Measurements from ENCODE around the gene CDH18. TPM values are rescaled to one million over a fixed set of nuclear protein-coding genes. Genes with fewer than 3 reads are reported as not detected.

CDH18 gene
- total RNA-seq, 2 experiments from 2014 or later = not detected

DNA sequence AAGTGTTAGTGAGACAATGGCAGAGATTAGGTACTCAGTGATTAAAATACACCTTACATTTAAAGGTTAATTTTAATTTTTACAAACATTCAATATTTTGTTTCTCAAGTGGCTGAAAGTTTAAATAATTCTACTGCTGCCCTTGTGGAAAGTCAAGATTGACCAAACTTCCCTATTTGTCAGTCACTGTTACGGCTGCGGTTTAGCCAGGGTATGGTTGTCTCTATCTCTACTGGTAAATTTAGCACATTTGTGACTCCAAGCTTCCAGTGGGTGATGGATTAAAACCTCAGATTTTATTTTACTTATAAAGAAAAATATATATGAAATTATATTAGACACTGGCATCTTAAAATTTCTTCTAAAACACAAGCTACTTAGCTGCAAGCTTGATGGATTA, 368.4 kb downstream of the CDH18 start:
- Mint-ChIP-seq H3K27ac (no peak overlapping the region), H3K36me3 (ENCODE audit: low read depth) (no peaks in the 10 kb centered on the region), H3K4me1 (no peaks in the 10 kb centered on the region), H3K9me3 (peaks cover 10% of the 10 kb centered on the region), H3K4me3 (no peak overlapping the region), H3K27me3 (no peaks in the 10 kb centered on the region)
- CTCF ChIA-PET = no interaction called here
- DNase-seq = no peak
- POLR2A ChIA-PET = no interaction called here

DNA sequence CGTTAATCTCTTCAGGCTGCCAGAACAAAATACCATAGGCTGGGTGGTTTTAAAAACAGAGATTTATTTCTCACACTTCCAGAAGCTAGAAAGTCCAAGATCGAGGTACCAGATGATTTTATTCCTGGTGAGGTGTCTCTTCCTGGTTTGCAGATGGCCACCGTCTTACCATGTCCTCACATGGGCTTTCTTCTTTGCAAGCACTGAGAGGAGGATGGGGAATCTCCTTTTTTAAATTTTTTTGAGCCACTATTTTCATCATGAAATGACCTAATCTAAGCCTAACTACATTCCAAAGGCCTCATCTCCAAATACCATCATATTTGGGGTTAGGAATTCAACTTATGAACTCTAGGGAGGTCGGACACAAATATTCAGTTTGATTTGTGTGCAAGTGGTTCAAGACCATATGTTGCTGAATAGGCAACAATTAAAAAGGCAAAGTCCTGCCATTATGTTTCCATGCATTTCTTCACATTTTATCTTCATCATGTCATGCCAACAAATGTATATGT, 371.2 kb downstream of the CDH18 start:
- Mint-ChIP-seq H3K27me3 (no peaks in the 10 kb centered on the region), H3K27ac (no peak overlapping the region), H3K36me3 (ENCODE audit: low read depth) (no peaks in the 10 kb centered on the region), H3K4me3 (no peak overlapping the region), H3K4me1 (no peaks in the 10 kb centered on the region), H3K9me3 (peaks cover 9% of the 10 kb centered on the region)
- ChIA-PET POLR2A (no interaction called here), CTCF (no interaction called here)
- DNase-seq = no peak

DNA sequence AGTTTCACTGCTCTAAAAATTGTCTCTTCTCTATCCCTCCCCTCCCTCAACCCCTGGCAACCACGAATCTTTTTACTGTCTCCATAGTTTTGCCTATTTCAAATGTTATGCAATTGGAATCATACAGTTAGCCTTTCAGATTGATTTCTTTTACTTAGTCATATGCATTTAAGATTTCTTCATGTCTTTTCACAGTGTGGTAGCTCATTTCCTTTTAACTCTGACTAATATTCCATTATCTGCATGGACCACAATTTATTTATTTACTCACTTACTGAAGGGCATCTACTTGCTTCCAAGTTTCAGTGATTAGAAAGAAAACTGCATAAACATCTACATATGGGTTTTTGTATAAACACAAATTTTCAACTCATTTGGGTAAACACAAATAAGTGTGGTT, 372.3 kb downstream of the CDH18 start:
- CTCF ChIA-PET = no interaction called here

DNA sequence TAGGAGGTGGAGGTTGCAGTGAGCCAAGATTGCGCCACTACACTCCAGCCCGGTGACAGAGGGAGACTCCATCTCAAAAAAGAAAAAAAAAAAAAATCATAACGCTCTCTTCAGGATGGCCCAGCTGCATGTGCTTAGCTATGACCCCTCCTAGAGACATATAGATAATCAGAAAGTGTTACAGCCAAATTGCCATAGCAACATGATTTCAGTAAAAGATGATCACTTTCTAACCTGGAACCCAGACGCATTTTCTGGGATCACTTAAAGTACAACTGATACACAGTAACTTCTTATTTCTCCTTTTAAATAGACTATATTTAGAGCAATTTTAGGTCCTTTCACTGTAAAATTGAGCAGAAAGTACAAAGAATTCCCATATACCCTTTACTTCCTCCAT, 372.9 kb downstream of the CDH18 start:
- Mint-ChIP-seq H3K27ac (no peak overlapping the region), H3K9me3 (peaks cover 5% of the 10 kb centered on the region), H3K4me3 (no peak overlapping the region), H3K27me3 (no peaks in the 10 kb centered on the region), H3K36me3 (ENCODE audit: low read depth) (no peaks in the 10 kb centered on the region), H3K4me1 (no peaks in the 10 kb centered on the region)
- no peak for DNase-seq
- CTCF ChIA-PET = no interaction called here
- POLR2A ChIA-PET = no interaction called here

More for the DNA sequence above, 372.3 kb downstream of the CDH18 start:
- no peak for DNase-seq
- POLR2A ChIA-PET = no interaction called here
- Mint-ChIP-seq H3K4me1 (no peaks in the 10 kb centered on the region), H3K36me3 (ENCODE audit: low read depth) (no peaks in the 10 kb centered on the region), H3K27me3 (no peaks in the 10 kb centered on the region), H3K9me3 (peaks cover 9% of the 10 kb centered on the region), H3K4me3 (no peak overlapping the region), H3K27ac (no peak overlapping the region)

DNA sequence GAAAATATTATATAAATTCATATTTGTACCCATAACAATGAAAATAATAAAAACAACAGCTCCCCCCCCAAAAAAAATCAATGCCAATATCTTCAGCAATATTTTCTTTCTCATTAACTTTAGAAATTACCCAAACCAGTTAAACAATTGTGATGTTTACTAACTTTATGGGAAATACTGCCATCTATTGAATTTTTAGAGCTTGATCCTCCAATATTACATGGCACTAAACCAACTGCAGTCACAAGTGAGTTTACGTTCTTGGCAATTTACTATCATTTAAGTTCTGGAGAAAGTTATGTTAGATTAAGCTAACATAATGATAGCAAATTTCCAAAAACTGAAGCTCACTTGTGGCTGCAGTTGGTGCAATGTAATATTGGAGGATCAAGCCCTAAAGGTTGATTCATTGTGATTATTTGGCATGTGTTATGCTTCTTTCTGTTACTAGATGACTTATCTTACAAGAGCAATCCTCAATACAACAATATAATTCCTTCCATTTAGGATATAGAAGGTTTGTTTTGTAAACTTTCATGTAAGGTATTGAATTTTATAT, 379.5 kb downstream of the CDH18 start:
- no peaks in the 10 kb centered on the region for H3K27me3 Mint-ChIP-seq
- H3K9me3 Mint-ChIP-seq = no peaks in the 10 kb centered on the region
- DNase-seq = no peak
- H3K27ac Mint-ChIP-seq = no peak overlapping the region
- H3K4me3 Mint-ChIP-seq = no peak overlapping the region
- no peaks in the 10 kb centered on the region for H3K36me3 Mint-ChIP-seq (ENCODE audit: low read depth)
- ChIA-PET POLR2A (no interaction called here), CTCF (no interaction called here)
- no peaks in the 10 kb centered on the region for H3K4me1 Mint-ChIP-seq

DNA sequence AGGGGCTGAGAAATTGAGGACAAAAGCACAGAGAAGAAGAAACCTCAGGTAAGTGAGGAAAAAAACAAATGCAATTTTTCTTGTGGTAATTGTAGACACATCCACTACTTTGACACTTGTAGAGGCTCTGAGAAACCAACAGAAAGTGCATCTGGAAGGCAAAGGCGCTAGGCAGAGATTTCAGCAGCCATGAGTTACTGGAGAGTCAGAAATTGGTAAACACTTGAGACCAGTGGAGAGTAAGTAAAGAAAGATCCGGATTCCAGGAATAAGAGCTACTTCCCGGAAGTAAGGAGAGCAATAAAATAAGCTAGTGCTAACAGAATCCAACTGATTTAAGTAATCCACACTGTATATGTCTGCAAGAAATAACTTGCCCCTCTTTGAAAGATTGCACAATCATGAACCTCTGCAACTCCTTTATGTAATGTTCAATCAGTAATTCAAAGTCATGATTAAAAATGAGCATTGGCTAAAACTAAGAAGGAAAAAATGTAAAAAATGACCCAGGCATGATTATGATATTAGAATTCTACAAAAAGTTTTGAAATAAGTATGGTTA, 382.1 kb downstream of the CDH18 start:
- DNase-seq = no peak
- CTCF ChIA-PET = no interaction called here
- no peaks in the 10 kb centered on the region for H3K4me1 Mint-ChIP-seq
- no peak overlapping the region for H3K27ac Mint-ChIP-seq
- no peak overlapping the region for H3K4me3 Mint-ChIP-seq
- no peaks in the 10 kb centered on the region for H3K27me3 Mint-ChIP-seq
- H3K36me3 Mint-ChIP-seq (ENCODE audit: low read depth) = no peaks in the 10 kb centered on the region
- H3K9me3 Mint-ChIP-seq = peaks cover 2% of the 10 kb centered on the region
- POLR2A ChIA-PET = no interaction called here

DNA sequence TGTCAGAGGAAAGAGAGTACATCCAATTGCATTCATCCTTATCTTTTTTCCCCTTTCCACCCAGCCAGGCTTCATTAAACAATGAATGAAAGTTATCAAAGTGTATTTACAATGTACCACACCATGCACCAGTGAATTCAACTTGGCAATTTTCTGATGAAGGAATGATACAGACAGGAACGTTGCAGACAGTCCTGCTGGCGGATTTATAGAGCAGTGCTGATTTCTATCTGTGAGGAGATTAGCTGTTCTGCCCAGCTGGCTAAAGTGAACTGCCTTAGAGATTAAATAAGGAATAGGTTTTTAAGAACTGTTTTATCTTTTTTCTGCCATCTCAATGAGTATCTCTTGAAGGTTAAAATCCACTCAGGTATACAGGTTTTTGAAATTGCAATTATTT, 403.9 kb downstream of the CDH18 start:
- CTCF ChIA-PET = no interaction called here
- no peak for DNase-seq
- no peak overlapping the region for H3K4me3 Mint-ChIP-seq
- no peaks in the 10 kb centered on the region for H3K4me1 Mint-ChIP-seq
- POLR2A ChIA-PET = no interaction called here
- H3K9me3 Mint-ChIP-seq = peaks cover 13% of the 10 kb centered on the region
- no peaks in the 10 kb centered on the region for H3K36me3 Mint-ChIP-seq (ENCODE audit: low read depth)
- no peak overlapping the region for H3K27ac Mint-ChIP-seq
- H3K27me3 Mint-ChIP-seq = no peaks in the 10 kb centered on the region

DNA sequence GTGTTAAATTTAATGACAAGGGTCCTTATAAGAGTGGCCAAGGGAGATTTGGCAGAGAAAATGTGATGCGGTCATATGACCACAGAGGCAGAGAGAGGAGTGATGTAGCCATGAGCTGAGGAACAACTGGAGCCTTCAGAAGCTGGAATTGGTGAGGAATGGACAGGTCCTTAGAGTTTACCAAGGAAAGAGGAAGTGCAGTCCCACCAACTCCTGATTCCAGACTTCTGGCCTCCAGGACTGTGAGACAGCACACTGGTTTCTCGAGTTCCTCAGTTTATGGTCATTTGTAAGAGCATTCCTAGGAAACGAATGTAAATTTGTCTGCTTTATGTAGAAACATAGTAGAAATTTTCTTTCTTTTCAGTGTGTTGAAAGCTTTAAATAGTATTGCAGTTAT, 410.1 kb downstream of the CDH18 start:
- H3K27me3 Mint-ChIP-seq = no peaks in the 10 kb centered on the region
- H3K9me3 Mint-ChIP-seq = no peaks in the 10 kb centered on the region
- no peak overlapping the region for H3K4me3 Mint-ChIP-seq
- no peaks in the 10 kb centered on the region for H3K4me1 Mint-ChIP-seq
- ChIA-PET POLR2A (no interaction called here), CTCF (no interaction called here)
- no peaks in the 10 kb centered on the region for H3K36me3 Mint-ChIP-seq (ENCODE audit: low read depth)
- H3K27ac Mint-ChIP-seq = no peak overlapping the region
- no peak for DNase-seq

DNA sequence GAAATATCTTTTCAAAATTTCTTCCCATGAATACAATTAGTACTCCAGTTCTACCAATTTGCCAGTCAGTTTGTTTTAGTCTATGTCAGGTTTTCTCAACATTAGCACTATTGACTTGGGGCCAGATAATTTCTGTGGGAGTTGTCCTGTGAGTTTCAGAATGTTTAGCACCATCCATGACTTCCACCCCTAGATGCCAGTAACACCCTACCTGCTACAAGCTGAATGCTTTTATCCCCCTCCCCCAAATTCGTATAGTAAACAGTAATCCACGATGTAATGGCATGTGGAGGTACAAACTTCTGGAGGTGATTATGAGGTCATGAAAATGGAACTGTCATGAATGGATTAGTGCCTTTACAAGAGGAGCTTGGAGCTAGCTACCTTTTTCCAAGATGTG, 420.0 kb downstream of the CDH18 start:
- no peaks in the 10 kb centered on the region for H3K27me3 Mint-ChIP-seq
- peaks cover 14% of the 10 kb centered on the region for H3K9me3 Mint-ChIP-seq
- H3K4me1 Mint-ChIP-seq = no peaks in the 10 kb centered on the region
- H3K36me3 Mint-ChIP-seq (ENCODE audit: low read depth) = no peaks in the 10 kb centered on the region
- ChIA-PET CTCF (no interaction called here), POLR2A (no interaction called here)
- no peak overlapping the region for H3K27ac Mint-ChIP-seq
- DNase-seq = no peak
- H3K4me3 Mint-ChIP-seq = no peak overlapping the region

DNA sequence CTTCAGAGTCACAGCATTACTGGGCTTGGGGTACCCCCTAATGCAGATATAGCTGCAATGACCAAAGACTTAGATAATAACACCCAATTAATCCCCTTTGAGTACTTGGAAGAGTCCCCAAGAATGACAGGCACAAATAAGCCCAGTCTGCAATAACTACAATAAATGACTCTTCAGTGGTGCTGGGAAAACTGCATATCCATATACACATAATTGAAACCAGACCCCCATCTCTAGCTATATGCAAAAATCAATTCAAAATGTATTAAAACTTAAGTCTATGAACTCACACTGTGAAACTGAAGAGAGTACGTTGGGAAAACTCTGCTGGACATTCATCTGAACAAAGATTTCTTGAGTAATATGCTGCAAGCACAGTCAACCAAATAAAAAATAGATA, 422.5 kb downstream of the CDH18 start:
- no peak for DNase-seq
- Mint-ChIP-seq H3K27ac (no peak overlapping the region), H3K4me3 (no peak overlapping the region), H3K27me3 (no peaks in the 10 kb centered on the region), H3K4me1 (no peaks in the 10 kb centered on the region), H3K9me3 (peaks cover 12% of the 10 kb centered on the region), H3K36me3 (ENCODE audit: low read depth) (no peaks in the 10 kb centered on the region)
- POLR2A ChIA-PET = no interaction called here
- CTCF ChIA-PET = no interaction called here

DNA sequence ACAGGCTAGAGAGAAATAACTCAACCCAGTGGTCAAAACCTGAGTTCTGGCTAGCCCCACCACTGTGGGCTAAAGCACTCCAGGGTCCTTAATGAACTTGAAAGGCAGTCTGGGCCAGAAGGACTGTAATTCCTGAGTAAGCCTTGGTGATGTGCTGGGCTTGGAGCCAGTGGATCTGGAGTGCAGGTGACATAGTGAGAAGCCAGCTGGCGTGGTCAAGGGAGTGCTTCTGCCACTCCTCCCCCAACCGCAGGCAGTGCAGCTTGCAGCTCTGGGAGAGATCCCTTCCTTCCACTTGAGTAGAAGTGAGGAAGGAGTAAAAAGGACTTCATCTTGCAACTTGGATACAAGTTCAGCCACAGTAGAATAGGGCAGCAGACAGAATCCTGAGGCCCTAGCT, 424.0 kb downstream of the CDH18 start:
- H3K27me3 Mint-ChIP-seq = no peaks in the 10 kb centered on the region
- H3K9me3 Mint-ChIP-seq = peaks cover 9% of the 10 kb centered on the region
- CTCF ChIA-PET = no interaction called here

DNA sequence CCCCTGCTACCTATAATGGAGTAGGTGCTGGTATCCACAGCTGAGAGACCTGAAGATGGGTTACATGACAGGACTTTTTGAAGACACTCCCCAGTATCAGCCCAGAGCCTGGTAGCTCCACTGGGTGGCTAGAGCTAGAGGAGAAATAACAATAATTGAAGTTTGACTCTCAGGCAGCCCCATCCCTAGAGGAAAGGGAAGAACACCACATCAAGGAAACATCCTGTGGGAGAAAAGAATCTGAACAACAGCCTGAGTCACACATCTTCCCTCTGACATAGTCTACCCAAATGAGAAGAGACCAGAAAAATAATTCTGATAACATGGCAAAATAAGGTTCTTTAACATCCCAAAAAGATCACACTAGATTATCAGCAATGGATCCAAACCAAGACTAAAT, 432.1 kb downstream of the CDH18 start:
- no peaks in the 10 kb centered on the region for H3K27me3 Mint-ChIP-seq
- H3K4me3 Mint-ChIP-seq = no peak overlapping the region
- H3K36me3 Mint-ChIP-seq (ENCODE audit: low read depth) = no peaks in the 10 kb centered on the region
- ChIA-PET POLR2A (no interaction called here), CTCF (no interaction called here)
- H3K9me3 Mint-ChIP-seq = peaks cover 10% of the 10 kb centered on the region
- no peak overlapping the region for H3K27ac Mint-ChIP-seq
- no peaks in the 10 kb centered on the region for H3K4me1 Mint-ChIP-seq
- DNase-seq = no peak

More for the DNA sequence above, 424.0 kb downstream of the CDH18 start:
- DNase-seq = no peak
- no peak overlapping the region for H3K4me3 Mint-ChIP-seq
- H3K27ac Mint-ChIP-seq = no peak overlapping the region
- H3K36me3 Mint-ChIP-seq (ENCODE audit: low read depth) = no peaks in the 10 kb centered on the region
- POLR2A ChIA-PET = no interaction called here
- no peaks in the 10 kb centered on the region for H3K4me1 Mint-ChIP-seq

DNA sequence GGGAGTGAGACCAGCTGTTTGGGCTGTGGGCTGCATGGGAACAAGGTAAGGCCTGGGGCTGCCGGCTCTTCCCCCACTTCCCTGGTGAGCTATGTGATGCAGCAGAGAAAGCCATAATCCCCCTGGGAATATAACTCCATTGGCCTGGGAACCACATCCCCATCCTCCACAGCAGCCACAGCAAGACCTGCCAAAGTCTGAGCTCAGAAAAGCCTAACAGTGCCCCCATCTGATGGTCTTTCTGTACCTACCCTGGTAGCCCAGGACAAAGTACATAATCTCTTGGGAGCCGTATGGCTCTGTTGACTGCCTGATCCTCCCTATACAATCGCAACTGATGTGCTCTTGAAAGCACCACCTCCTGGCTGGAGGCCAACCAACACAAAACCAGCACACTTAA, 432.6 kb downstream of the CDH18 start:
- Mint-ChIP-seq H3K27ac (no peak overlapping the region), H3K9me3 (peaks cover 10% of the 10 kb centered on the region), H3K4me1 (no peaks in the 10 kb centered on the region), H3K36me3 (ENCODE audit: low read depth) (no peaks in the 10 kb centered on the region), H3K4me3 (no peak overlapping the region), H3K27me3 (no peaks in the 10 kb centered on the region)
- DNase-seq = no peak
- CTCF ChIA-PET = no interaction called here
- POLR2A ChIA-PET = no interaction called here

DNA sequence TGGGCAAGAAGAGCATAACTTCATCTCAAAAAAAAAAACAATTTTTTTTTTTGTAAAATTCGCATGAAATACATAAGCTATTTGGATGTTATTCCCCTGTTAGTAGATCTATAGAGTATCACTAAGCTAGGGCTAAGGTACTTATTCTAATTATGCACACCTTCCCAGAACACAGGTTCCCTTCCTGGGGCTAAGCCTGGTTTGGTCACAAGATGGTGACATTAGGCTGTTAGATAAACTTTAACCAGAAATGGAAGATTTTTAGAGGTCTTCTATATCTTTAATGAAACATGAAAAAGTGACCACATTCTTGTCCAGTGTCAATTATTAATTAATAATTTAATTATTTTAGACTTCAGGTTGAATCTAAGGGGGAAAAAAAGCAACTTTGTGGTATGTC, 433.5 kb downstream of the CDH18 start:
- no peak overlapping the region for H3K4me3 Mint-ChIP-seq
- CTCF ChIA-PET = no interaction called here

More for the DNA sequence above, 433.5 kb downstream of the CDH18 start:
- POLR2A ChIA-PET = no interaction called here
- no peak for DNase-seq
- H3K27me3 Mint-ChIP-seq = no peaks in the 10 kb centered on the region
- H3K9me3 Mint-ChIP-seq = peaks cover 10% of the 10 kb centered on the region
- H3K4me1 Mint-ChIP-seq = no peaks in the 10 kb centered on the region
- H3K36me3 Mint-ChIP-seq (ENCODE audit: low read depth) = no peaks in the 10 kb centered on the region
- H3K27ac Mint-ChIP-seq = no peak overlapping the region

Measured in activated CD4-positive, alpha-beta memory T cell treated with anti-CD3 and anti-CD28 coated beads, Interleukin-2, amount 10 ng/mL, durations not matched to agents 7 days and 5 days (primary cell).